DMS 273 treated with DMSO at 0.1 percent for 48 hours (cell line): ENCODE data around the gene SOX6.

Source experiments
- DNase-seq: peaks from one replicate; lab custom pipeline; 2025; lab: John Stamatoyannopoulos, UW

Gene SOX6

DNA sequence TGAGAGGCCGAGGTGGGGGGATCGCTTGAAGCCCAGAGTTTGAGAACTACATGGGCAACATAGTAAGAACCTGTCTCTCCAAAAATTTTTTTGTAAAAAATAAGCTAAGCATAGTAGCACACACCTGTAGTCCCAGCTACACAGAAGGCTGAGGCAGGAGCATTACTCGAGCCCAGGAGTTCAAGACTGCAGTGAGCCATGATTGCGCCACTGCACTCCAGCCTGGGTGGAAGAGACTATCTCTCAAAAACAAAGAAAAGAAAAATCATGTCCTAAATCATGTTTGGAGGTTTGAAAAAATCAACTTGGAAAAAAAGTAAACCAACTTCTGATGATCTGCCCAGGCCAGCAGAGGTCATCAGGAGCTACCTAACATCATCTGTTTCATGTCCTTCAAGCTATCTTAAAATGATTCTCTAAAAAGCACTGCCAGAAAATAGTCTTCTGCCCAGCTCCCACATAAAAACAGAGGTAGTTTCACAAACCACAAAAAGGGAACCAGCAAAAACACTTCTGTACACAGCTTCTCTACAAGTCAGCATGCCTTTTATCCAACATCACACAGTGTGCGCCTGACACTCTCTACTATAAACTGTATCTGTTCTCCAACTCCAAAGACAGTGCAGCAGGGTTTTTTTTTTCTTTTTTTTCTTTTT, 165.0 kb downstream of the SOX6 start:
- no peak for DNase-seq

GRCh38 chr11:16186680-16187079, 169.7 kb downstream of the SOX6 start:
- no peak for DNase-seq

- DNase-seq, result no peak
Measured at GRCh38 chr11:16185042-16185441, 171.3 kb downstream of the SOX6 start.

DNA sequence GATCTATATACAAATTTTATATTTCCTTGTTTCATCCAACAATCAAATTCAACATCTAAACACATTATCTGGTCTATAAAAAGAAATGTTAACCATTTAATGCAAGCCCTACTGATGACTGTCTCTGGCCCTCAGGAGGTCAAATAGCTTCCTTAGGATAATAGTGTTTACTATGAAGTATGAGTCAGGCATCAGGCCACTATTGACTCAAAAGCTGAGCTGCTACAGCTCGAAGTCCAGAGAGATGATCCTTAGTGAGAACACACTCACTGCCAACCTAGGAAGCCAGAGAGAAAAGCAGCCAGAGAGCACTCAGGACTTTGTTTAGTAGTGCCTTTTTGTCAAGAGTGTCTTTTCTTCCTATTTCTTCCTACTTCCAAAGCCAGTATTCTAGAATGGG, 171.8 kb downstream of the SOX6 start:
- no peak for DNase-seq

DNA sequence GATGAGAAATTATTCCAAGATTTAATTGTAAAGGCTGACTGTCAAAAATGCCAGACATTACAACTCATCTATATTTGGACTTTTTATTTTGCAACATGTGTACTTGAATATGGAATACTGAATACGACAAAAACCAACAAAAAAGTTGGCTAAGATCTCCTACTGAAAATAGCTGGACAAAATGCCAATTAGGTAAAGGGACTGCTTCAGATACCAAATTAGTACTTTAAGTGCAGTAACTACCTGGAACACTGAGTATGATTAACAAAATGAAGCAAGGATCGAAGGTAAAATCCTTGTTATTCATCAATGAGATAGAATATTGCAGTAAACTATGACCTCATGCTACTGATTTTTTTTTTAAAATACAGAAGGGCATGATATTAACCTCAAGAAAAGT, 173.8 kb downstream of the SOX6 start:
- no peak for DNase-seq

- DNase-seq, result no peak
Measured at GRCh38 chr11:16180868-16181267, 175.5 kb downstream of the SOX6 start.

GRCh38 chr11:16179676-16180075, 176.7 kb downstream of the SOX6 start:
- DNase-seq, result no peak

DNA sequence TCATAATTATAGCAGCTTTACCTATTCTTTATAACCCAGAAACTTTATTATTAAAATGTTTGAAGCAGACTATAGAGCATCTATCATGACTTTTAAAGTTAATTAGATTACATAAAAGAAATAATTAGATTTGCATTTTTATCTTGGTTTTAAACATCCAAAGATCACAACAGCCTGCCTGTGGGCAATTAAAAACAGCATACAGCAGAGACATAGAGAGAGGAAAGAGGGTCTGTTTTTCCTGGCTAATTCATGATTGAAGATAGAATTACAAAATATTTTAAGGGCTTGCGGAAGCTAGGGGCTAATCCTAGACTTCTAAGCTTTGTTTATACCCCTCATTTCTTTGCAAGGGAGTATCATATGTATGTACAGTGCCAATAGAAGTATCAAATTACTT, 178.1 kb downstream of the SOX6 start:
- DNase-seq, result no peak

DNA sequence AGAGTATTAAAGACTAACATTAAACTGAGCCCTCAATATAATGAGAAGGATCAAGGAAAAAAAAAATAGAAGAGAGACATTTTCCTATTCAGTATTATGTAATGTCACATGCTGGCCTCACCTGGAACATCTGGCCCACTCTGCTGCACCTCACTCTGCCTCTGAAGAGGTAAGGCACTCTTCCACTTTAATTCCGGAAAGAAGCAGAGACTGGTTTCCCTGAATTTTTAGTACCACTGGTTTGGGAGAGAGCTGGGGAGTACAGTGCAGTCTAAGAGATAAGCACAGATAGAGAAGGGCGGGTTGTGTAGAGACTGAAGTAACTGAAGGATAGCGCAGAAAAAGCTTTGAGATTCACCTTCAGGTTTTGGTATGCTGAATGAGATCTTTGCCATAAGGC, 178.7 kb downstream of the SOX6 start:
- no peak for DNase-seq

- DNase-seq, result no peak
Measured at GRCh38 chr11:16173798-16174197, 182.5 kb downstream of the SOX6 start.

GRCh38 chr11:16171882-16172281, 184.5 kb downstream of the SOX6 start:
- no peak for DNase-seq

- DNase-seq, result no peak
Measured at GRCh38 chr11:16169956-16170847, 186.1 kb downstream of the SOX6 start.

DNA sequence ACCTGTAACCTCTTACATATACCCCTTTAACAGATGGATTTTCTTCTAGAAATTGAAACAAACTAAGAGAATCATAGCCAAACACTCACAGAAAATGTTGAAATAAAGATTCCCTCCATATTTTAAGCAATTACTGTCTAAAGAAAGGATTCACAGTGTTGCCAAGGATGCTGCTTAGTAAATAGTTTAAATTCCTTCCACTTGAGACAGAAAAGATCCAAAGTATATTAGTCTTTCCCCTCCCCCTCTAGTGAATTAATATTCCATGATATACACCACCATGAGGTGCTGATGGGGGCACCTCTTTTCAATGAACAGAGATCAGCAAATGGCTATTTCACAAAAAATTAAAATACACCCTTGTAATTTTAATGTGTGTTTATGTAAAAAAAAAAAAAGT, 186.8 kb downstream of the SOX6 start:
- no peak for DNase-seq

GRCh38 chr11:16167706-16168487, 188.4 kb downstream of the SOX6 start:
- DNase-seq, result no peak

- no peak for DNase-seq
Measured at GRCh38 chr11:16166571-16166970, 189.8 kb downstream of the SOX6 start.

- no peak for DNase-seq
Measured at GRCh38 chr11:16160146-16160545, 196.2 kb downstream of the SOX6 start.

- no peak for DNase-seq
Measured at GRCh38 chr11:16158426-16158994, 197.8 kb downstream of the SOX6 start.

DNA sequence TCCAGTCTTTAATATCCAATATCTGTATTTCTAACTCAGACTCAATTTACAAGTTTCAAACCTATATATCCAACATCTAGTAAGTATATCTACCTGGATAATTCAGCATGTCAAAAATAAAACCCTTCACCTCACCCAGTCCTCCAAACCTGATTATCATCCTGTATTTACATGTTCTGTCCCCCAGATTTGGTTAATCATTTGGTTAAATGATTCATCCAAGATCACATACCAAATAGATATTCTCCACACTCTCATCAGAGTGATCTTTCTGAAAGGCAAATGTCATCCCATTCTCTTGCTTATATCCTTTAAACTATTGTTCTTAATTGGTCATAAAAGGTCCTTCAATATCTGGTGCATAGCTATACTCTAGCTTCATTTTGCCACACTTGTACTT, 199.0 kb downstream of the SOX6 start:
- DNase-seq, result no peak

DNA sequence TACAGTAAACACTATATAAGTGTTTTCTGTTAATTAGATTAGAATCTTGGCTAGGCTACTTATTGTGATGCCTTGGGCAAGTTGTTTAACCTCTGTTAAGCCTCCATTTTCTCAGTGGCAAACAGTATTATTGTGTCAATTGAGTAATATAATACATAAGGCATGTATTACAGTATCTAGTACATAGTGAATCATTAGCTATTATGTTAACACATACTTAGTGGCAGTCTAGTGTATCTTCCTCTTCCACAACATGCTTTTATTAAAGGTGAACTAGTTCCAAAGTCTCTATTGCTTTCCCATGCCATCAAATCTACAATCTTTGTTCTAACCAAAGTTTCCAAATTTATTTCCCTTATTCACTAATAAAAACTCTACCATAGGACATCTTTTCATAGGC, 200.9 kb downstream of the SOX6 start:
- DNase-seq, result no peak

DNA sequence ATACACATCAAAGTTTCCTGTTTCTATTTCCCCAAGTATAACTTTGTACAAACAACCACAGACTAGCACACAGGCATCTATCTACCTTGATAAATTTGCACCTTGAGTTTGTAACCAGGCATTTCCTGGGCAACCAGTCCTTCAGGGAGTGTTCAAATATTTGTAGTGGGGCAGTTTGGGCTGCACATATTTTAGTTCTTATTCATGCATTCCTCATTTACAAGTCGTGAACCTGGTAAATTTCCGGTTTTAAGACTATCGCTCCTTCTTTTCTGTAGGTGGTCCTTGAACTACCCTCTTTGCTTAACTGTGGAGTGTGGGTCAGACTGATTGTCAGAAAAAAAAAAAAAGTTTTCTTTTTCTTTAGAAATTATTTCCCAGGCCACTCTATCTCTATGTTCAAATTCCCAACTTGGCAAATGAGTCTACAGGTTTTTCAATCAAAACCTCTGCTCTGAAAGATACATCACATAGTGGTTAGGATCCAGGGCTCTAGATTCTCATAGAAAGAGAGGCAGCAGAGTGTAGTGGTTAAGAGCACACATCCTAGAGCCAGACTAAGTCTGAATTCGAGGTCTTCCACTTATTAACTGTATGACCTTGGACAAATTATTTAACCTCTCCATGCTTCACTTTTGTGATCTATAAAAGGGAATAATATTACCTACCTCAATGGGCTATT, 201.5 kb downstream of the SOX6 start:
- DNase-seq, result no peak

GRCh38 chr11:16153951-16154350, 202.4 kb downstream of the SOX6 start:
- DNase-seq, result no peak

DNA sequence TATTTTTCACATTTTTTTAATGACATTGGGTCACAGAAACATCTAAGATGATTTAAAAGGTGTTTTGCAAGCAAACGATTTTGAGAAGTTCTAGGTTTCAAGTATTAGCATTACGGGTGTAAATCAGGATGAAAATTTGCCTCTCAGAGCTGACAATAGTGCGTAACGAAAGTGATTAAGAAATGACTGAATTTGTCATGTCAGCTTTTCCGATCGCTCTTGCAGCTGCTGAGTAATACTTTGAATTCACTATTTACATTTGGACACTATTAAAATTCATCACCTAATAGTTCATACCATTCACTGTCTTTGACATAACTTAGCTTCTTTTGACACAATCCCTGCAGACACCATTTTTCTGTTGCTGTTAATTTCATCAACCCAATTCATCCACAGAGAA, 205.2 kb downstream of the SOX6 start:
- DNase-seq, result no peak
